Fibroblast of the aortic adventitia (primary cell): ENCODE measurements around the gene AMIGO1. TPM values are rescaled to one million over a fixed set of nuclear protein-coding genes. Genes with fewer than 3 reads are reported as not detected.

Source experiments
- DNase-seq: peaks from one replicate; pipeline ENCODE4 v3.0.0-alpha.2; 2010; ENCODE audit warnings: low read depth
- H3K4me3 ChIP-seq: 2 replicates; pipeline ENCODE4 v1.5.1; 2011; ENCODE audit warnings: low read depth, mild to moderate bottlenecking, control low read depth, low read length, moderate library complexity
- total RNA-seq: library from RNA; depleted of rRNA; stranded (reverse); fragments of >200 nt; gene quantifications from 2 replicates; pipeline ENCODE4 v1.2.3, GENCODE V29; 2012; ENCODE audit warnings: low replicate concordance
- TF ChIP-seq, protein P1 (sequence below): IDR thresholded peaks from 2 replicates; pipeline ENCODE4 v1.5.1; 2011; ENCODE audit warnings: mild to moderate bottlenecking, low read length, control low read depth, inconsistent platforms; ENCODE audit not compliant: insufficient read depth

Gene AMIGO1
- total RNA-seq, 1 donor = 0.54 TPM

- TF ChIP-seq, protein P1, sequence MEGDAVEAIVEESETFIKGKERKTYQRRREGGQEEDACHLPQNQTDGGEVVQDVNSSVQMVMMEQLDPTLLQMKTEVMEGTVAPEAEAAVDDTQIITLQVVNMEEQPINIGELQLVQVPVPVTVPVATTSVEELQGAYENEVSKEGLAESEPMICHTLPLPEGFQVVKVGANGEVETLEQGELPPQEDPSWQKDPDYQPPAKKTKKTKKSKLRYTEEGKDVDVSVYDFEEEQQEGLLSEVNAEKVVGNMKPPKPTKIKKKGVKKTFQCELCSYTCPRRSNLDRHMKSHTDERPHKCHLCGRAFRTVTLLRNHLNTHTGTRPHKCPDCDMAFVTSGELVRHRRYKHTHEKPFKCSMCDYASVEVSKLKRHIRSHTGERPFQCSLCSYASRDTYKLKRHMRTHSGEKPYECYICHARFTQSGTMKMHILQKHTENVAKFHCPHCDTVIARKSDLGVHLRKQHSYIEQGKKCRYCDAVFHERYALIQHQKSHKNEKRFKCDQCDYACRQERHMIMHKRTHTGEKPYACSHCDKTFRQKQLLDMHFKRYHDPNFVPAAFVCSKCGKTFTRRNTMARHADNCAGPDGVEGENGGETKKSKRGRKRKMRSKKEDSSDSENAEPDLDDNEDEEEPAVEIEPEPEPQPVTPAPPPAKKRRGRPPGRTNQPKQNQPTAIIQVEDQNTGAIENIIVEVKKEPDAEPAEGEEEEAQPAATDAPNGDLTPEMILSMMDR = peak; percentile 82
- peak; percentile 92 for DNase-seq
- peak overlapping the region; percentile 94 for H3K4me3 ChIP-seq
Measured at GRCh38 chr1:109546311-109547109, 37.0 kb upstream of the AMIGO1 start.

GRCh38 chr1:109543988-109544735, 34.6 kb upstream of the AMIGO1 start:
- no peak for DNase-seq
- TF ChIP-seq, protein P1 = no peak
- H3K4me3 ChIP-seq = no peak overlapping the region

DNA sequence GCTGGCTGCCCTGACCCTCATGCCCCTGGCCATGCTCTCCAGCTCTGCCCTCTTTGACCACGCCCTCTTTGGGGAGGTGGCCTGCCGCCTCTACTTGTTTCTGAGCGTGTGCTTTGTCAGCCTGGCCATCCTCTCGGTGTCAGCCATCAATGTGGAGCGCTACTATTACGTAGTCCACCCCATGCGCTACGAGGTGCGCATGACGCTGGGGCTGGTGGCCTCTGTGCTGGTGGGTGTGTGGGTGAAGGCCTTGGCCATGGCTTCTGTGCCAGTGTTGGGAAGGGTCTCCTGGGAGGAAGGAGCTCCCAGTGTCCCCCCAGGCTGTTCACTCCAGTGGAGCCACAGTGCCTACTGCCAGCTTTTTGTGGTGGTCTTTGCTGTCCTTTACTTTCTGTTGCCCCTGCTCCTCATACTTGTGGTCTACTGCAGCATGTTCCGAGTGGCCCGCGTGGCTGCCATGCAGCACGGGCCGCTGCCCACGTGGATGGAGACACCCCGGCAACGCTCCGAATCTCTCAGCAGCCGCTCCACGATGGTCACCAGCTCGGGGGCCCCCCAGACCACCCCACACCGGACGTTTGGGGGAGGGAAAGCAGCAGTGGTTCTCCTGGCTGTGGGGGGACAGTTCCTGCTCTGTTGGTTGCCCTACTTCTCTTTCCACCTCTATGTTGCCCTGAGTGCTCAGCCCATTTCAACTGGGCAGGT, 33.9 kb upstream of the AMIGO1 start:
- H3K4me3 ChIP-seq = no peak overlapping the region
- TF ChIP-seq, protein P1 = no peak

DNA sequence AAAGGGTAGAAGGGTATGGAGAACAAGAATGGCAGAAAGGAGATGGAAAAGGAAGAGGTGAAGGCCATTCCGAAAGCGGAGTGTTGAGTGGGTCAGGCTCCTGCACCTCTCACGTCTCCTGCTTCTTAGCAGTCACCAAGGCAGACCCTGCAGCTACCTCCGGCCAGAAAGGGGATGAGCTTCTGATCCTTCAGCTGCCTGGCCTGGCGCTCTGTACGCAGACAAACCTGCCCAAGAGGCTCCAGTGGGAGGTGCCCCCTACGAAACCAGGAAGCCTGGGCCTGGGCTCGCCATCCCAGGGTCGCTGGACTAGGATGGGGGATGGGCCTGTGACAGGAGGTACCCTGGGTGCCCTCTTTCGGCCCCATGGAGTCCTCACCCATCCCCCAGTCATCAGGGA, 33.1 kb upstream of the AMIGO1 start:
- H3K4me3 ChIP-seq = no peak overlapping the region
- DNase-seq = no peak
- TF ChIP-seq, protein P1 = no peak

More for the DNA sequence above, 33.9 kb upstream of the AMIGO1 start:
- DNase-seq = no peak

- TF ChIP-seq, protein P1 = no peak
- no peak for DNase-seq
- no peak overlapping the region for H3K4me3 ChIP-seq
Measured at GRCh38 chr1:109541102-109541501, 31.6 kb upstream of the AMIGO1 start.

DNA sequence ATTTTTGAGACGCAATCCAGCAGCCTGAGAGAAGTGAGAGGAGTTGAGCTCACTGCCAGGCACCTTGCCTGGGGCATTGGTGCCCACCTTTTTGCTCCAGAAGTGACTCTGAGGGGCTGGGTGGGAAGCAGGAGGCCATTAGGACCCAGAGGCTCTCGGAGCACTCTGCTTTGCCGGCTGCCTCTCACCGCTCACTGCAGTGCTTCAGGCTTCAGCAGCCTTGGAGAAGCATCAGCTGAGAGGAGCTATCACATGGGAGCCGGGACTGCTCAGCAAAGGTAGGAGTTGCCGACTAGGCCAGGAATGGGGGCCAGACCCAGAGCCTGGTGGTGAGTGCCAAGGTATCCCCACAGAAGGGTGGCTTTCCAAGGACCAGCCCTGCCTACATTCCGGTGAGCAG, 30.1 kb upstream of the AMIGO1 start, which contains the start of gene GPR61:
Gene GPR61, plus strand, starts transcription at position 197 of the 400 bp plus-strand sequence. CDS start 3,151 bp downstream, outside the sequence.
- DNase-seq = no peak

More for the DNA sequence above, 30.1 kb upstream of the AMIGO1 start, which contains the start of gene GPR61:
- no peak within 1 kb of the TSS for H3K4me3 ChIP-seq
- TF ChIP-seq, protein P1 = no peak
